ENCODE data around the gene RNF175.

DNA sequence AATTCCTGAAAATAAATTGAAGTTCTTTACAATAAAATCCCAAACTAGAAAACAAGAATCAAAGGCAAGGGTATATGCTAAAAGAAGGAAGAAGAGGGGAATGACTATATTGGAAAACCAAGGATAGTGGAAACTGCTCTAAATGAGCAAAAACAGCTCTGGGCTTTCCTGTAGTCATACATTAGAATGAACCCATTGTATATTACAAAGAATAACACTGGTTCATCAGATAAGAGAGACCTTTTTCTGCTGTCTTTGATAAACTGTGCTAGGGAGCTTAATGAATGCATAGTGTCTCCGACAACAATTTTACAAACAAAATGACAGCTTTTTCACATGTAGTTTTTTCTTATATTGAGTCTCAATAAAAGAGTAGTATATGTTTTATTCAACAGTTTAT lies 49.1 kb downstream of the RNF175 start:
- TF ChIP-seq, protein P1, sequence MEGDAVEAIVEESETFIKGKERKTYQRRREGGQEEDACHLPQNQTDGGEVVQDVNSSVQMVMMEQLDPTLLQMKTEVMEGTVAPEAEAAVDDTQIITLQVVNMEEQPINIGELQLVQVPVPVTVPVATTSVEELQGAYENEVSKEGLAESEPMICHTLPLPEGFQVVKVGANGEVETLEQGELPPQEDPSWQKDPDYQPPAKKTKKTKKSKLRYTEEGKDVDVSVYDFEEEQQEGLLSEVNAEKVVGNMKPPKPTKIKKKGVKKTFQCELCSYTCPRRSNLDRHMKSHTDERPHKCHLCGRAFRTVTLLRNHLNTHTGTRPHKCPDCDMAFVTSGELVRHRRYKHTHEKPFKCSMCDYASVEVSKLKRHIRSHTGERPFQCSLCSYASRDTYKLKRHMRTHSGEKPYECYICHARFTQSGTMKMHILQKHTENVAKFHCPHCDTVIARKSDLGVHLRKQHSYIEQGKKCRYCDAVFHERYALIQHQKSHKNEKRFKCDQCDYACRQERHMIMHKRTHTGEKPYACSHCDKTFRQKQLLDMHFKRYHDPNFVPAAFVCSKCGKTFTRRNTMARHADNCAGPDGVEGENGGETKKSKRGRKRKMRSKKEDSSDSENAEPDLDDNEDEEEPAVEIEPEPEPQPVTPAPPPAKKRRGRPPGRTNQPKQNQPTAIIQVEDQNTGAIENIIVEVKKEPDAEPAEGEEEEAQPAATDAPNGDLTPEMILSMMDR (conservative IDR thresholded peaks at IDR 0.05; ENCODE audit: low read length) = no peak
- TF ChIP-seq EZH2phosphoT487 (IDR thresholded peaks at IDR 0.05; ENCODE audit: borderline replicate concordance) = no peak
